Fibroblast of pulmonary artery (primary cell): Measurements from ENCODE around the gene KLHL25.

Experiments
- DNase-seq: peaks from one replicate; pipeline ENCODE4 v3.0.0-alpha.2; 2010; ENCODE audit warnings: low read depth
- H3K4me3 ChIP-seq: replicated peaks from 2 replicates; pipeline ENCODE4 v1.5.1; 2011; ENCODE audit warnings: low read depth, mild to moderate bottlenecking, control low read depth, low read length, moderate library complexity
- TF ChIP-seq, protein P1 (sequence below): IDR thresholded peaks from 2 replicates; pipeline ENCODE4 v1.5.1; 2011; ENCODE audit warnings: mild to moderate bottlenecking, control low read depth, low read length, inconsistent platforms; ENCODE audit errors: missing control alignments

The KLHL25 gene

DNA sequence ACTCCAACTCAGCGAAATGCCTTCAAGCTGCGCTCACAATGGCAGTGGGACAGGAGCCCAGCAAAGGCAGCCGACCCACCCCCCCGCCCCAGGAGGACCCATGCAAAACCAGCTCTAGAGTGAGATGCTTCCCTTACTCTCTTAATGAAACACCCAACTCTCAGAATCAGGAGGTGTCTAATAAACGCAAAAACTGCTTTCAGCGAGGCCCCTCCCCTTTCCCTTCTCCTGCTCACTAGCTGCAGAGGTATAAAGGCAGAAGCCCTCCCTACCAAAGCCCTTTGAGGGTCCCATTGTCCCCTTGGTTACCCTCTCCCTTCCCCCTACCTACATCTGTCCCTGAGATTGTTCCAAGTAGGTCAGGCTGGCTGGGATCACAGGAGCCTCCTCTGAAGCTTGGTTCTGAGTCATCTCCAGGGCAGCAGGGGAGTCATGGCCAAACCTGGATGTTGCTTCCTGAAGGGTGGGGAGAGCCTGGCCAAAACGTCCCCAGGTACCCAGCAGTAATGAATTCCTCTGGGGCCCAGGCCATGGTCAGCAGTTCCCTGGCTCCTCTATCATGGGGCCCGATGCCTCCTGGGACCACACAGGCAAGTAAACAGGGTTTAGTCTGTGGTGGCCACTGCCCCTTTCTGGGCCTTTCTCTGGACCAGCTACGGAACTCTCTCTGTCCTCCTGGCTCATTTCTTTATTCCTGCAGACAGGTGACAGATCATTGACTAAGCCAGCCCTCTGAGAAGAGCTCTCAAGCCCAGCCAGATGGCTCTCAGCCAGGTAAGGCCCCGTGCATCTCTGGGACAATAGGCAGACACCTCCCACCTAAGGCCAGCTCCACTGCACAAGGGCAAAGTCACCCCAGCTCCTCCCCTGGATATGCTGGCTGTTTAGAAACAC lies 8.6 kb downstream of the KLHL25 start:
- DNase-seq, result no peak
- TF ChIP-seq, protein P1, sequence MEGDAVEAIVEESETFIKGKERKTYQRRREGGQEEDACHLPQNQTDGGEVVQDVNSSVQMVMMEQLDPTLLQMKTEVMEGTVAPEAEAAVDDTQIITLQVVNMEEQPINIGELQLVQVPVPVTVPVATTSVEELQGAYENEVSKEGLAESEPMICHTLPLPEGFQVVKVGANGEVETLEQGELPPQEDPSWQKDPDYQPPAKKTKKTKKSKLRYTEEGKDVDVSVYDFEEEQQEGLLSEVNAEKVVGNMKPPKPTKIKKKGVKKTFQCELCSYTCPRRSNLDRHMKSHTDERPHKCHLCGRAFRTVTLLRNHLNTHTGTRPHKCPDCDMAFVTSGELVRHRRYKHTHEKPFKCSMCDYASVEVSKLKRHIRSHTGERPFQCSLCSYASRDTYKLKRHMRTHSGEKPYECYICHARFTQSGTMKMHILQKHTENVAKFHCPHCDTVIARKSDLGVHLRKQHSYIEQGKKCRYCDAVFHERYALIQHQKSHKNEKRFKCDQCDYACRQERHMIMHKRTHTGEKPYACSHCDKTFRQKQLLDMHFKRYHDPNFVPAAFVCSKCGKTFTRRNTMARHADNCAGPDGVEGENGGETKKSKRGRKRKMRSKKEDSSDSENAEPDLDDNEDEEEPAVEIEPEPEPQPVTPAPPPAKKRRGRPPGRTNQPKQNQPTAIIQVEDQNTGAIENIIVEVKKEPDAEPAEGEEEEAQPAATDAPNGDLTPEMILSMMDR, result no peak
- H3K4me3 ChIP-seq, result no peak overlapping the region

DNA sequence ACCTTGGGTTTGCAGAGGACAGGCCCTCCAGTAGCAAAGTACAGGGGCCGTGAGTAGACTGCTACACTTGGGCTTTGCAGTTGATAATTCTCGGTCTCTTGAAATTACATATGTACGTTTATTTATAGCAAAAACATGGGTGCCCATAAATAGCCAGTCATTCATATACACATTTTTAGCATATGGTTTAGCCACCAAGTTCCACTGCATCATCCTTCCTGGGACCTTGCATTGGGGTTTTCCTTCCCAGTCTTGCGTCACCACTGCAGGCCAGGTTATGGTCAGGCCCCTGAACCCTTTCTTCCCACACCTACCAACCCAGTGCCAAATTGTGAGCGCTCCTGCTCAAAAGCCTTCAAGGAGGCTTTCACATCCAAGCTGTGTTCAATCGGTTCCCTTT lies 12.7 kb downstream of the KLHL25 start:
- no peak for DNase-seq
- TF ChIP-seq, protein P1, result no peak
- H3K4me3 ChIP-seq, result no peak overlapping the region

DNA sequence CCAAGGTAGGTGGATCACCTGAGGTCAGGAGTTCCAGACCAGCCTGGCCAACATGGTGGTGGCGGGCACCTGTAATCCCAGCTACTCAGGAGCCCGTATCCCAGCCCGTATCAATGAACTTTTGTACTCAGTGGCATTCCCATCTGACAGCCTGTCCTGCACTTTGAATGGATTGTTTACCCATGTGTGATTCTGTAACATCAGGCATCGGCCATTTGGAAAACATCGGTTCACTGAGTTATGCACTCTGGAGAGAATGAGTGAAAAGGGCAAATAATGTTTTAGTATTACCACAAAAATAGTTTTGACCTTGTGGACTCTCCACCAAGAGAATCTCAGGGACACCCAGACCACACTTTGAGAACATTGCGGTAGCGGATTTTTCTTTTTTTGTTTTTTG lies 13.6 kb downstream of the KLHL25 start:
- TF ChIP-seq, protein P1, result no peak
- H3K4me3 ChIP-seq, result no peak overlapping the region
- no peak for DNase-seq

DNA sequence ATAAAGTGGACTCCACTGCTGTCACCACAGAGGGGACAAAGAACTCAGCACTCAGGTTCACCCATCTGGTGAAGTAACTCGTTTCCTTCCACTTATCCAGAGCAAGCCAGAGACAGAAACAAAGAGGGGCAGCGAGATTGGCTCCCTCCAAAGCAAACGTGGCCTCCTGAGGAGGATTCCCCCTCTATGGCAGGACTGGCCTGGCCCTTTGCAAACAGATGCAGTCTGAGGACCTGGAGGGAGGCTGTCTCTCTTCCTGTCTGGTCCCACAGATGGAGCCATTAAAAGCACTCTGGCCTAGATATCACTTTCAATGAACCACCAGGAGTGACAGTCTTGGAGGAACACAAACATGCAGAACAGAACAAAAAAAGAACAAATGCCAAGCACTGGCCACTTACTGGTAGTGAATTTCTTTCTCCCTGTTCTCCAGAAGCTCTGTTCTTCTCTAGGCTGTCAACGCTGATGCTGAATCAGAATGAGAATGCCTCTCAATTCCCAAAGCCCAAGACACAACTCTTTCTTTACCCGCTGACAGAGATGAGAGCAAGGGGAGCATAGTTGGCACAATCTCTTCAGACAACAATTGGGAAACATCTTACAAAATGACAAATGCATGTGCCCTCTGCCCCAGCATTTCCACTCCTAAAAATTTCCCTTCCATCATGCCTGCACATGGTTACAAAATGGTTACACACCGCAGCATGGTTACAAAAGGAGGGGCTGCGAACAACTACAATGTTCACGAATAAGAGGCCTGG lies 14.3 kb downstream of the KLHL25 start:
- DNase-seq, result no peak
- TF ChIP-seq, protein P1, result no peak
- H3K4me3 ChIP-seq, result no peak overlapping the region

DNA sequence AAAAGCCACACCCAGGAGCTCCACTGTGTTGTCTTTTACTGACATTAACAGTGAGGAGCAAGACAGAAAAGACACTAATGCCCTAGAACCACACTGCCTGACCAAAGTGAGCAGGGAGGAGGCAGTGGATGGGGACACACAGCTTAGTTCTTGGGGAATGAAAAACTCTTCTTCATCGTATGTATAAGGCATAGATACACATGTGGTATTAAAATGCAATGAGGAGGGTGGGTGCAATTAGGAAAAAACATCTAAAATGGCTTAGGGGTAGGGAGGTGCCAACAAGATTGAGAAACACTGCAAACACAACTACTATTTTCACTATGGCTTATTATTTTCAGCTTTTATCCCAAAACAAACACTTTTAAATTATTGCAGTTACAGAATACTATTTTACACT lies 15.5 kb downstream of the KLHL25 start:
- no peak for DNase-seq
- TF ChIP-seq, protein P1, result no peak
- no peak overlapping the region for H3K4me3 ChIP-seq

DNA sequence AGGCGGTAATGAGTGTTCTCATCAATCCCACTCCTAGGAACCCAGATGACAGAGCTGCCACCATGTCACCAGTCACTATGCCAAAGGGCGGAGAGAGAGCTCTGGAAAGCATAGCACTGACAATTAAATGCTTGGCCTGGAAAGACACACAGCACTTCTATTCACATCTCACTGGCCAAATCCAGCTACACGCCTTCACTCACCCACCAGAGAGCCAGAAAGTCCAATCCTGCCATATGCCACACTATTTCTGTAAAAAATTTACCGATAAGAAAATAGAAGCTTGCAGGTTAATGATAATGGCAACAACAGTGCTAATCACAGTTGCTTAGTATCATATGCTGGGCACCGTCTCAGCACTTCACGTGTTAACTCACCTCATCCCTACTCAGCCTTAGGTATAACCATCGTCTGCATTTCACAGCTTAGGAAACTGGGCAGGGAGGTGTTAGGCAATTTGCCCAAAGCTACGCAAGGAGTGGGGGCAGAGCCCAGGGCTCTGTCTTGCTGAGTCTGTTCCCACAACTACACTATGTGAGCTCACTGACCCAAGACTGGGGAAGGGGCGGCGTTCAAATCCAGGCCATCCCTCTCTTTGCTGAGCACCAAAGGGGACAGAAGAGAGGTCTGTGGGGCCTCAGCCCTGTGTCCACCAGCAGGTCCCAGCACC lies 16.5 kb downstream of the KLHL25 start:
- TF ChIP-seq, protein P1, result no peak
- no peak overlapping the region for H3K4me3 ChIP-seq
- no peak for DNase-seq
